Gastrocnemius medialis (tissue), 4 donors: ENCODE measurements around the gene SMIM33. TPM values are rescaled to one million over a fixed set of nuclear protein-coding genes. Genes with fewer than 3 reads are reported as not detected.
"Not testable (repeated sequence)": the region's sequence is repeated elsewhere in the genome, so short reads cannot be mapped to it uniquely, and the experiment has no call there.

ENCODE experiments used
- ATAC-seq, 2 donors: fragments of 150-250 bp; one replicate each; pipeline ENCODE4 v1.9.1; 2016
- DNase-seq, 2 donors: peaks; one replicate each; pipeline ENCODE4 v3.0.0-alpha.2; 2019
- H3K27ac ChIP-seq, 4 donors: fragments of 200-600 bp; sonication (generic); 1 replicate in 1 of 4; 2 replicates in 3 of 4; pipeline ENCODE4 v1.5.1; 2016 to 2018; ENCODE audit warnings: mild to moderate bottlenecking in 2 of 4, moderate library complexity in 1 of 4
- H3K27me3 ChIP-seq, 3 donors: fragments of 200-600 bp; sonication (generic) in 2 of 3; 1 replicate in 1 of 3; 2 replicates in 2 of 3; pipeline versions ENCODE4 v1.5.1 to v1.6.0; 2016 to 2019; ENCODE audit warnings: mild to moderate bottlenecking in 1 of 3, moderate library complexity in 1 of 3
- H3K36me3 ChIP-seq, 2 donors: fragments of 200-600 bp; sonication (generic) in 1 of 2; one replicate each; pipeline ENCODE4 v1.5.1; 2017 to 2018
- H3K4me1 ChIP-seq, 2 donors: fragments of 200-600 bp; sonication (generic) in 1 of 2; one replicate each; pipeline ENCODE4 v1.5.1; 2016 to 2017; ENCODE audit warnings: mild to moderate bottlenecking in 2 of 2
- H3K4me3 ChIP-seq, 4 donors: fragments of 200-600 bp; sonication (generic) in 3 of 4; 1 replicate in 1 of 4; 2 replicates in 3 of 4; pipeline ENCODE4 v1.5.1; 2016 to 2019; ENCODE audit warnings: mild to moderate bottlenecking in 2 of 4
- H3K9me3 ChIP-seq, 3 donors: fragments of 200-600 bp; sonication (generic) in 2 of 3; 1 replicate in 1 of 3; 2 replicates in 2 of 3; pipeline ENCODE4 v1.5.1; 2016 to 2019
- CTCF ChIP-seq, 5 experiments: fragments of 450-650 bp in 3 of 5; fragments of 200-600 bp in 2 of 5; sonication (generic) in 2 of 5; IDR thresholded peaks in 4 of 5; conservative IDR thresholded peaks in 1 of 5; 1 replicate in 4 of 5; 2 replicates in 1 of 5; pipeline ENCODE4 v1.5.1; 2016 to 2019; ENCODE audit warnings: antibody characterized with exemption in 5 of 5, mild to moderate bottlenecking in 3 of 5, moderate library complexity in 3 of 5
- POLR2A ChIP-seq, 2 donors: fragments of 450-650 bp; IDR thresholded peaks; one replicate each; pipeline ENCODE4 v1.6.1; 2017; ENCODE audit warnings: antibody characterized with exemption in 2 of 2, mild to moderate bottlenecking in 2 of 2, moderate library complexity in 2 of 2
- in situ Hi-C, 4 donors: fragments of 200-750 bp; cut with MboI; loops; one replicate each; pipeline versions ENCODE4 v1.15.0 to v1.8.0; 2017; ENCODE audit warnings: low sequenced_read_pairs in 4 of 4
- intact Hi-C: fragments of 100-400 bp; cut with DNase I; formaldehyde crosslinking; loops from one replicate; pipeline ENCODE4 v1.15.1; 2023; ENCODE audit warnings: low total_unique reads
- total RNA-seq, 4 donors: library from RNA; depleted of rRNA; stranded (reverse); fragments of >200 nt; gene quantifications; one replicate each; pipeline versions ENCODE4 v1.1.0 to v1.2.3, GENCODE V29; 2016

The SMIM33 gene
- total RNA-seq, 4 donors from 2014 or later: not detected

GRCh38 chr5:139482050-139482889, 11.5 kb downstream of the SMIM33 start, which contains the start of gene STING1:
STING1 (minus strand) TSS chr5:139482758; CDS start chr5:139481704, 1,054 bp downstream.
- peak; percentile 51 to 62 for ATAC-seq

GRCh38 chr5:139482890-139483208, 12.0 kb downstream of the SMIM33 start:
- H3K9me3 ChIP-seq, DNase-seq, ATAC-seq, in situ Hi-C loops, H3K27me3 ChIP-seq, intact Hi-C loops, H3K36me3 ChIP-seq: not testable (repeated sequence)
- peak overlapping the region in 2 of 4 donors; percentile 50 to 51 for H3K4me3 ChIP-seq
- peak overlapping the region; percentile 63 to 80 (median 75) for H3K27ac ChIP-seq
- H3K4me1 ChIP-seq: peaks cover 9 to 13% of the 10 kb centered on the region in 2 donors

More at GRCh38 chr5:139482050-139482889, 11.5 kb downstream of the SMIM33 start, which contains the start of gene STING1:
- Histone ChIP-seq H3K9me3 (no peaks in the 10 kb centered on the region), H3K27me3 (no peaks in the 10 kb centered on the region), H3K36me3 (no peaks in the 10 kb centered on the region), H3K4me3 (peak within 1 kb of the TSS; percentile 50 to 51 (median 50)), H3K27ac (peak within 1 kb of the TSS; percentile 63 to 80 (median 75)), H3K4me1 (peaks cover 9 to 13% of the 10 kb centered on the region in 2 donors)
- intact Hi-C loops (no loop called here), in situ Hi-C loops (no loop called here)
- peak; percentile 29 to 64 for DNase-seq
- no peak for TF ChIP-seq POLR2A (IDR thresholded peaks at IDR 0.05)
- no peak for TF ChIP-seq CTCF (IDR thresholded peaks at IDR 0.05 in 4 of 5, conservative IDR thresholded peaks at IDR 0.05 in 1 of 5)

GRCh38 chr5:139486201-139486600, 15.4 kb downstream of the SMIM33 start:
- intact Hi-C loops: no loop called here
- no peak for DNase-seq
- in situ Hi-C loops: no loop called here
- TF ChIP-seq CTCF (IDR thresholded peaks at IDR 0.05 in 4 of 5, conservative IDR thresholded peaks at IDR 0.05 in 1 of 5) (no peak), POLR2A (IDR thresholded peaks at IDR 0.05) (no peak)
- peaks cover 9% of the 10 kb centered on the region in 2 donors for H3K4me1 ChIP-seq
- ATAC-seq: no peak
- H3K4me3 ChIP-seq: no peak overlapping the region
- no peak overlapping the region for H3K27ac ChIP-seq
- H3K9me3 ChIP-seq: no peaks in the 10 kb centered on the region
- H3K27me3 ChIP-seq: no peaks in the 10 kb centered on the region
- no peaks in the 10 kb centered on the region for H3K36me3 ChIP-seq

DNA sequence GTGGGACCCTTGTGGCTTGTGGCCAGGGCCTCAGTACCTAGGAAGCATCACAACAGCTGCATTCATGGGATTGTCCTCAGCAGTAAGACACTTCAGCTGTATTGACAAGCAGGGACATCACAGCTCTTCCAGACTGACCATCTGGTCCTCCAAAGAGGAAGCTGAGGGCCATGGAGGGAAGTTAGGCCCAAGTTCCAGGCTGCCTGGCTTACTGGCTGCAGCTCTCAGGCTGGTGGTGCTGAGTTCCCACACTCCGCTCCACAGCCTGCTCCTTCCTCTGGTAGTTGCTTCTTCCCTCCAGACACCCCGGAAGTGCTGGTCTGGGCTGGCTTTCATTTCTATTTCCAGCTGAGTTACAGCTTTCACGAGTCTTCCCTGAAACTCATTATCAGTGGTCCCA, 17.5 kb downstream of the SMIM33 start:
- ATAC-seq (no peak), DNase-seq (peak; percentile 35 to 52)
- Histone ChIP-seq H3K27me3 (no peaks in the 10 kb centered on the region), H3K36me3 (no peaks in the 10 kb centered on the region), H3K4me1 (peaks cover 2 to 15% of the 10 kb centered on the region in 2 donors), H3K27ac (peak overlapping the region in 2 of 4 donors; percentile 13 to 47), H3K9me3 (no peaks in the 10 kb centered on the region), H3K4me3 (no peak overlapping the region)
- no peak for TF ChIP-seq POLR2A (IDR thresholded peaks at IDR 0.05)
- TF ChIP-seq CTCF (IDR thresholded peaks at IDR 0.05 in 4 of 5, conservative IDR thresholded peaks at IDR 0.05 in 1 of 5): no peak
- intact Hi-C loops (no loop called here), in situ Hi-C loops (no loop called here)

DNA sequence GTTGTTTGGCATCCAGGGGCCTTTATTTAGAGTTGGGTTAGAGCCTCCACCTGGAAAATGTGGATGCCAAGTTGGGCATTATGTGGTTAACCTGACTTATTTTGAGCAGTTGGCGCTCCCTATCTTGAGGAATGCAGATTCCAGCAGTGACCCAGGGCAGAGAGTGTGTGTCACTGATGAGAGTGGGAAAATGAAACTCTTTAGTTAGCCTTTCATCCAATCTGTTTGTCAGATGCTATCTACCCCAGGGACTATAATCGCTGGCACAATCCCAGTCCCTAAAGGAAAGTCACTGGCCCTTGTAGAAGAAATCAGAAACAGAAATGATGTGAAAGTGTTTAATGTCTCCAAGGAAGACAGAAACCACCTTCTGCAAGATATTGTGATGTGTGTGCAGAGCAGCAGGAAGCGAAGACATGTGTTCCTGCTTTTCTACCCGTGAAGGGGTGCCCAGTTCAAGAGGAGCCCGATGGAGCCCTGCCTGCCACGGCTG, 21.9 kb downstream of the SMIM33 start:
- peak overlapping the region in 1 of 4 donors; percentile 43 for H3K27ac ChIP-seq
- ATAC-seq (peak; percentile 62 to 66), DNase-seq (no peak)
- TF ChIP-seq POLR2A (IDR thresholded peaks at IDR 0.05) (no peak), CTCF (IDR thresholded peaks at IDR 0.05 in 4 of 5, conservative IDR thresholded peaks at IDR 0.05 in 1 of 5) (no peak)
- H3K27me3 ChIP-seq: no peaks in the 10 kb centered on the region
- in situ Hi-C loops (no loop called here), intact Hi-C loops (no loop called here)
- peaks cover 0 to 7% of the 10 kb centered on the region in 2 donors for H3K4me1 ChIP-seq
- no peaks in the 10 kb centered on the region for H3K36me3 ChIP-seq
- no peak overlapping the region for H3K4me3 ChIP-seq
- H3K9me3 ChIP-seq: no peaks in the 10 kb centered on the region
